ENCODE results near the gene GPR158.

- TF ChIP-seq EZH2 (IDR thresholded peaks at IDR 0.05; ENCODE audit: borderline replicate concordance, low read depth, low read length, severe bottlenecking), result no peak
- no peak for TF ChIP-seq CTCF (IDR thresholded peaks at IDR 0.05; ENCODE audit: borderline replicate concordance, extremely low read depth, low read length, poor library complexity, severe bottlenecking)
Measured at GRCh38 chr10:25263931-25264330, 89.1 kb downstream of the GPR158 start.
